HG02623 (cell line): Measurements from ENCODE around the gene LRP2.
A peak's percentile ranks its signal among the peaks of the same experiment; 100 is the strongest.
"Not testable (repeated sequence)": the region's sequence is repeated elsewhere in the genome, so short reads cannot be mapped to it uniquely, and the experiment has no call there.

ENCODE experiments used
- ATAC-seq: cut with Tn5 transposase; IDR thresholded peaks from one replicate; pipeline ENCODE4 v1.9.1; 2021; ENCODE audit warnings: moderate library complexity; ENCODE audit not compliant: unreplicated experiment

LRP2 gene

GRCh38 chr2:169362118-169362893 is at the start of gene LRP2:
Gene LRP2 (minus strand): TSS chr2:169362534. CDS start chr2:169362399, 135 bp downstream.
- ATAC-seq = no peak

GRCh38 chr2:169406891-169407290 is 44.6 kb upstream of the LRP2 start:
- ATAC-seq = no peak

- not testable (repeated sequence) for ATAC-seq
Measured at GRCh38 chr2:169399491-169399890, 37.2 kb upstream of the LRP2 start.

- no peak for ATAC-seq
Measured at GRCh38 chr2:169397697-169398096, 35.4 kb upstream of the LRP2 start.

GRCh38 chr2:169395821-169396374 is 33.6 kb upstream of the LRP2 start:
- no peak for ATAC-seq

- ATAC-seq = no peak
Measured at GRCh38 chr2:169393068-169393590, 30.8 kb upstream of the LRP2 start.

- ATAC-seq = no peak
Measured at GRCh38 chr2:169391236-169391635, 28.9 kb upstream of the LRP2 start.

GRCh38 chr2:169388161-169388560 is 25.8 kb upstream of the LRP2 start:
- no peak for ATAC-seq

GRCh38 chr2:169386722-169387121 is 24.4 kb upstream of the LRP2 start:
- no peak for ATAC-seq

- no peak for ATAC-seq
Measured at GRCh38 chr2:169384816-169385215, 22.5 kb upstream of the LRP2 start.

- no peak for ATAC-seq
Measured at GRCh38 chr2:169372561-169372960, 10.2 kb upstream of the LRP2 start.

- no peak for ATAC-seq
Measured at GRCh38 chr2:169366066-169366465, 3.7 kb upstream of the LRP2 start.

GRCh38 chr2:169365029-169365480 is 2.7 kb upstream of the LRP2 start:
- peak; percentile 56 for ATAC-seq

- ATAC-seq = no peak
Measured at GRCh38 chr2:169363560-169364150, 1.3 kb upstream of the LRP2 start.

GRCh38 chr2:169362894-169363559 is 693 bp upstream of the LRP2 start:
- ATAC-seq = no peak

- no peak for ATAC-seq
Measured at GRCh38 chr2:169361706-169362117, 622 bp downstream of the LRP2 start.

- ATAC-seq = no peak
Measured at GRCh38 chr2:169360984-169361705, 1.2 kb downstream of the LRP2 start.

- ATAC-seq = no peak
Measured at GRCh38 chr2:169358016-169358415, 4.3 kb downstream of the LRP2 start.

GRCh38 chr2:169354244-169354643 is 8.1 kb downstream of the LRP2 start:
- no peak for ATAC-seq

GRCh38 chr2:169351725-169352124 is 10.6 kb downstream of the LRP2 start:
- no peak for ATAC-seq

- no peak for ATAC-seq
Measured at GRCh38 chr2:169349535-169349934, 12.8 kb downstream of the LRP2 start.
